Measurements from ENCODE around the gene SPTA1.

The SPTA1 gene

GRCh38 chr1:158654086-158654485 lies 32.4 kb downstream of the SPTA1 start:
- no peak overlapping the region for H3K4me3 ChIP-seq (ENCODE audit: low read depth, low read length)
- DNase-seq = no peak
- no peaks in the 10 kb centered on the region for H3K36me3 ChIP-seq
- no peaks in the 10 kb centered on the region for H3K27me3 ChIP-seq
- H3K4me1 ChIP-seq = no peaks in the 10 kb centered on the region
- no peaks in the 10 kb centered on the region for H3K9me3 ChIP-seq
- TF ChIP-seq CTCF (IDR thresholded peaks at IDR 0.05; ENCODE audit: low read depth, low read length) = no peak

GRCh38 chr1:158652721-158653334 lies 33.7 kb downstream of the SPTA1 start:
- no peak overlapping the region for H3K4me3 ChIP-seq (ENCODE audit: low read depth, low read length)
- H3K4me1 ChIP-seq = no peaks in the 10 kb centered on the region
- no peak for TF ChIP-seq CTCF (IDR thresholded peaks at IDR 0.05; ENCODE audit: low read depth, low read length)
- no peak for DNase-seq
- no peaks in the 10 kb centered on the region for H3K27me3 ChIP-seq
- no peaks in the 10 kb centered on the region for H3K36me3 ChIP-seq
- H3K9me3 ChIP-seq = no peaks in the 10 kb centered on the region

GRCh38 chr1:158649052-158649451 lies 37.5 kb downstream of the SPTA1 start:
- H3K4me3 ChIP-seq (ENCODE audit: low read depth, low read length) = no peak overlapping the region
- TF ChIP-seq CTCF (IDR thresholded peaks at IDR 0.05; ENCODE audit: low read depth, low read length) = no peak
- H3K4me1 ChIP-seq = no peaks in the 10 kb centered on the region
- no peaks in the 10 kb centered on the region for H3K27me3 ChIP-seq
- no peaks in the 10 kb centered on the region for H3K36me3 ChIP-seq
- H3K9me3 ChIP-seq = no peaks in the 10 kb centered on the region
- DNase-seq = no peak

GRCh38 chr1:158646465-158646864 lies 40.0 kb downstream of the SPTA1 start:
- Histone ChIP-seq H3K9me3 (no peaks in the 10 kb centered on the region), H3K4me1 (no peaks in the 10 kb centered on the region), H3K36me3 (no peaks in the 10 kb centered on the region), H3K27me3 (no peaks in the 10 kb centered on the region), H3K4me3 (ENCODE audit: low read depth, low read length) (no peak overlapping the region)
- no peak for TF ChIP-seq CTCF (IDR thresholded peaks at IDR 0.05; ENCODE audit: low read depth, low read length)
- DNase-seq = no peak

- no peaks in the 10 kb centered on the region for H3K36me3 ChIP-seq
- TF ChIP-seq CTCF (IDR thresholded peaks at IDR 0.05; ENCODE audit: low read depth, low read length) = no peak
- no peaks in the 10 kb centered on the region for H3K9me3 ChIP-seq
- no peak overlapping the region for H3K4me3 ChIP-seq (ENCODE audit: low read depth, low read length)
- H3K27me3 ChIP-seq = no peaks in the 10 kb centered on the region
- H3K4me1 ChIP-seq = no peaks in the 10 kb centered on the region
- DNase-seq = no peak
Observed at GRCh38 chr1:158644449-158644848, 42.1 kb downstream of the SPTA1 start.

GRCh38 chr1:158638904-158639303 lies 47.6 kb downstream of the SPTA1 start:
- Histone ChIP-seq H3K4me3 (ENCODE audit: low read depth, low read length) (no peak overlapping the region), H3K4me1 (no peaks in the 10 kb centered on the region), H3K9me3 (no peaks in the 10 kb centered on the region), H3K36me3 (no peaks in the 10 kb centered on the region), H3K27me3 (no peaks in the 10 kb centered on the region)
- DNase-seq = no peak
- no peak for TF ChIP-seq CTCF (IDR thresholded peaks at IDR 0.05; ENCODE audit: low read depth, low read length)

All from BE2C (cell line).